Measurements from ENCODE around the gene TMEM187. TPM values are rescaled to one million over a fixed set of nuclear protein-coding genes. Genes with fewer than 3 reads are reported as not detected.

Gene TMEM187
- total and polyA plus RNA-seq, 8 donors, result 3.9 to 13.5 (median 6.3) TPM

DNA sequence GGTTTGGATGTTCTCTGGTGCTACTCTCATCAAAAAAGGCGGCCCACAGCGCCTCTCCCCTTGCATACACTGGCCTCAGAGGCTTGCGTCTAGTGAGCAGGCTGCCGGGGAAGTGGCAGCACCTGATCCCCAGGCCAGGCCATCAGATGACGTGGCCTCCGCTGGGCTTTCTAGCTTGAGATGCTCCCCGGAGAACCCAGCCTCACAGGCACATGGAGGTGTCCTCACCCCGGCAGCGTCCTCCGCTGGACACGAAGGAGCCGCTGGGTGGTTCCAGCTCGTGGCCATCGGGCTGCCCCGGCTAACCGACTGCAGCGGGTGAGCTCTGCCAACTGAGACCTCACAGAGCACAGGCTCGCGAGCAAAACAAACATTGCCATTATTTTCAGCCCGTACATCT, 34.4 kb downstream of the TMEM187 start:
- Histone ChIP-seq H3K27ac (no peak overlapping the region), H3K4me3 (no peak overlapping the region), H3K27me3 (peaks cover 0 to 7% of the 10 kb centered on the region in 2 donors), H3K4me1 (peaks cover 0 to 22% of the 10 kb centered on the region in 2 donors), H3K9me3 (no peaks in the 10 kb centered on the region), H3K36me3 (peaks cover 0 to 13% of the 10 kb centered on the region in 2 donors)
- DNase-seq, result peak in 1 of 4 donors; percentile 39
- TF ChIP-seq CTCF (IDR thresholded peaks at IDR 0.05), result no peak
- ATAC-seq, result no peak
- intact Hi-C loops (cut with DNase I), result no loop called here

- TF ChIP-seq CTCF (IDR thresholded peaks at IDR 0.05), result no peak
- Histone ChIP-seq H3K27ac (no peak overlapping the region), H3K4me1 (peaks cover 0 to 36% of the 10 kb centered on the region in 2 donors), H3K4me3 (no peak overlapping the region), H3K9me3 (no peaks in the 10 kb centered on the region), H3K27me3 (peaks cover 0 to 7% of the 10 kb centered on the region in 2 donors), H3K36me3 (peaks cover 0 to 28% of the 10 kb centered on the region in 2 donors)
- intact Hi-C loops (cut with DNase I), result no loop called here
- no peak for ATAC-seq
- DNase-seq, result no peak
Measured at GRCh38 chrX:154008521-154008920, 36.0 kb downstream of the TMEM187 start.

GRCh38 chrX:154010330-154011087, 38.0 kb downstream of the TMEM187 start:
- intact Hi-C loops (cut with DNase I), result no loop called here

DNA sequence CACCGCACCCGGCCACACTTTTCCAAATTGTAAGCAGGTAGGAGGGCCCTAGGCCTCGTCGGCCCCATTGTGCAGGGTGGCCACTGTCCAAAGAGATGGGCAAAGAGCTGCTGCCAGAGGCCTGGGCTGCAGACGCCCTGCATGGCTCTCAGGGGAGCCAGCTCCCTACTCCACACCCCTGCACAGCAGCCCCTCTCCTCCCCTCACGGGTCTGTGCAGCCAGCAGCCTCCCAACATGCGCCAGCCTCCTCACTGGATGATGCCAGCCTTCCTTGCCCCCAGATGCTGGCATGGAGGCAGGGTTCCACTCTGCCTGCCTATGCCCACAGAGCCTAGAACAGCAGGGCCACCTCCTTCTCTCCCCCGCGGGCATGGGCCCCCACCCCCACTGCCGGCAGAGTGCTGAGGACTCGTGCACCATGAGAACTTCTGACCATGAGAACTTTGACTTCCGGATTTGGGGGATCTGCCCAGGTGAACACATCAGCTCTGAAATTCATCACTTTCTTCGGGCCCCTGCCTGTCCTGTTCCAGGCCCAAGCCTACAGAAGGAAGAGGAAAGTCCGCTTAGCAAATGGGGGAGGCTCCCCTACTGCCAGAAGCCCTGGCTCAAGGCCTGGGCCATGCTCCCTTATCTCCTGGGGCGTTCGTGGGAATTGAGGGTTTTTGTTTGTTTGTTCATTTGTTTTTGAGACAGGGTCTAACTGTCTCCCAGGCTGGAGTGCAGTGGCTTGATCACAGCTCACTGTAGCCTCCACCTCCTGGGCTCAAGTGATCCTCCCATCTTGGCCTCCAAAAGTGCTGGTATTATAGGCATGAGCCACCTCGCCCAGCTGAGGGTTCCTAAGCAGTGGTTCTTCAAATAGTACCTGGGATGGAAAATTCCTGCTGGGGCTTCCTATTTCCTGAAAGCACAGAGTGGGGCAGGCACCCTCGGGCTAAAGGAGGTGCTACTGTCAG, 39.1 kb downstream of the TMEM187 start:
- Histone ChIP-seq H3K36me3 (peaks cover 0 to 57% of the 10 kb centered on the region in 2 donors), H3K4me1 (peaks cover 0 to 41% of the 10 kb centered on the region in 2 donors), H3K27ac (no peak overlapping the region), H3K4me3 (no peak overlapping the region), H3K27me3 (peaks cover 0 to 7% of the 10 kb centered on the region in 2 donors), H3K9me3 (no peaks in the 10 kb centered on the region)
- TF ChIP-seq CTCF (IDR thresholded peaks at IDR 0.05), result no peak
- intact Hi-C loops (cut with DNase I), result no loop called here
- peak in 1 of 4 donors; percentile 28 for DNase-seq
- no peak for ATAC-seq

More at GRCh38 chrX:154010330-154011087, 38.0 kb downstream of the TMEM187 start:
- Histone ChIP-seq H3K4me3 (no peak overlapping the region), H3K36me3 (peaks cover 0 to 46% of the 10 kb centered on the region in 2 donors), H3K27me3 (peaks cover 0 to 7% of the 10 kb centered on the region in 2 donors), H3K27ac (peak overlapping the region; percentile 39 to 60), H3K9me3 (no peaks in the 10 kb centered on the region), H3K4me1 (peaks cover 0 to 41% of the 10 kb centered on the region in 2 donors)
- ATAC-seq (peak; percentile 68), DNase-seq (peak in 3 of 4 donors; percentile 36 to 65 (median 53))
- TF ChIP-seq CTCF (IDR thresholded peaks at IDR 0.05), result no peak
